NCI-H526 treated with DMSO at 0.1 percent for 48 hours (cell line): ENCODE results near the gene TRAF1.
A peak's percentile ranks its signal among the peaks of the same experiment; 100 is the strongest.

ENCODE experiments used
- DNase-seq: peaks from one replicate; lab custom pipeline; 2025; lab: John Stamatoyannopoulos, UW

The TRAF1 gene

GRCh38 chr9:120940573-120940972 lies 14.0 kb upstream of the TRAF1 start:
- no peak for DNase-seq

GRCh38 chr9:120938851-120939250 lies 12.3 kb upstream of the TRAF1 start:
- no peak for DNase-seq

GRCh38 chr9:120937596-120937995 lies 11.0 kb upstream of the TRAF1 start:
- no peak for DNase-seq

- DNase-seq, result no peak
Measured at GRCh38 chr9:120937127-120937526, 10.5 kb upstream of the TRAF1 start.

DNA sequence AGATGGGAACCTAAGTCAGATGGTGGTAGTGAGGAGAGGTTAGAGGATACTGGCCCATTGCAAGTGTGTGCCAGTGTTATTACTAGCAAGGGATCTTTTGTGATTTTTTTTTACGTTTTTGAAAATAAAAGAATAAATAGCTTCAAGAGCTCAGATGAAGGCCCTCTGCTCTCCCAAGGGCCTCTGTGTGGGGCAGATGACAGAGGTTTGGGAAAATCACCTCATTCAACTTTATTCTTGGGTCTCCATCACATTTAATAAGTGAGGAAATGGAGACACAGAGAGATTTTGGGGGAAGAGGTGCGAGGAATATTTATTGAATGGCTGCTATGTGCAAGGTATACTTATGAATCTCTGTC lies 10.1 kb upstream of the TRAF1 start:
- DNase-seq, result no peak

DNA sequence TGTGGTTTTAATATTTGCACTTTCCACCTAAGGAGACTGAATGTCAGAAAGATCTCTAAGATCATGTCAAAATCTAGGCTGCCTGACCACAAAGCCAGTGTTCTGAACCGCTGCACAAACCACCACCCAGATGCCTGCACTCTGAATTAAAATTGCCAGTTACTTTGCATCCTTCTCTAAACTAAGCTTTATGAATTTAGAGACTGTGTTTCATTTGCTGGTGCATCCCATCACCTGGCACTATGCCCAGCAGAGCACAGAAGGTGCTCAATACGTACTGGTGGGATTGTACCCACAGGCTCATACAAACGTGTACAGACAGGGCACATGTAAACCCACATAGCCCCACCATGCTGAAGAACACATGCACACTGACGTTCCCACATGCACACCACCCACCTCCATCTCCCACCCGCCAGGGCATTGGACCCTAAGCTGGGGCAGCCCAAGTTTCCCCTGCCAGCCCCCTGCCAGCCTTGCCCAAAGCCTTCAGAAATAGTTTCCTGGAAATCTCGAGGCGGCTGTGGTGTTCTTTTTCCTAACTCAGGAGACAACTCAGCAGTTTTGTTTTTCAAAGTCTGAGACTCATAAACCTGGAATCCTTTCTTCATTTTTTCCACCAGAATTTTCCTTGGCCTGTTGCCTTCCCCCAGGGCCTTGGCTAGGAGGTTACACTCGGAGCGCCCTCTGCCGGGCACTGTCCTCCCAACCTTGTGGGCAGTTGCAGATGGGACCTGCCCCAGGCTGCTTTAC lies 9.6 kb upstream of the TRAF1 start:
- peak; percentile 1 for DNase-seq

GRCh38 chr9:120935383-120935857 lies 8.8 kb upstream of the TRAF1 start:
- no peak for DNase-seq

DNA sequence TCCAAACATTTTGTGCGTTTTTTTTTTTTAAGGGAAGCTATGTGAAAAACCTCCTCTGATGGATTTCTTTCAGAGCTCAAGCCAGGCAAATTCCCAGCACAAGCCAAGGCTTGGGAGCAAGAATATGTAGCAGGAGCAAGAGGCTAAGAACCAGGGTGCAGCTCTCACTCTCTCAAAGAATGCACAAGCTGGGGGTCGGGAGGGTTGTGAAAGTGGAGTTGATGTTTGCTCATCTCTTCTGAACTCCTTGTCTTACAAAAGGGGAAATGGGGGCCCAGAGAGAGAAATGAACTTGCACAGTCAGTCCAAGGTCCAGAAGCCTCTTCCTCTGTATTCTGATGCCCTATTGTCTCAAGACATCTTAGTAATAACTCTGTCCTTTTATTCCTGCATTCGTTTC lies 7.7 kb upstream of the TRAF1 start:
- DNase-seq, result no peak

GRCh38 chr9:120933310-120934055 lies 6.9 kb upstream of the TRAF1 start:
- DNase-seq, result no peak

- DNase-seq, result no peak
Measured at GRCh38 chr9:120932086-120932823, 5.7 kb upstream of the TRAF1 start.

DNA sequence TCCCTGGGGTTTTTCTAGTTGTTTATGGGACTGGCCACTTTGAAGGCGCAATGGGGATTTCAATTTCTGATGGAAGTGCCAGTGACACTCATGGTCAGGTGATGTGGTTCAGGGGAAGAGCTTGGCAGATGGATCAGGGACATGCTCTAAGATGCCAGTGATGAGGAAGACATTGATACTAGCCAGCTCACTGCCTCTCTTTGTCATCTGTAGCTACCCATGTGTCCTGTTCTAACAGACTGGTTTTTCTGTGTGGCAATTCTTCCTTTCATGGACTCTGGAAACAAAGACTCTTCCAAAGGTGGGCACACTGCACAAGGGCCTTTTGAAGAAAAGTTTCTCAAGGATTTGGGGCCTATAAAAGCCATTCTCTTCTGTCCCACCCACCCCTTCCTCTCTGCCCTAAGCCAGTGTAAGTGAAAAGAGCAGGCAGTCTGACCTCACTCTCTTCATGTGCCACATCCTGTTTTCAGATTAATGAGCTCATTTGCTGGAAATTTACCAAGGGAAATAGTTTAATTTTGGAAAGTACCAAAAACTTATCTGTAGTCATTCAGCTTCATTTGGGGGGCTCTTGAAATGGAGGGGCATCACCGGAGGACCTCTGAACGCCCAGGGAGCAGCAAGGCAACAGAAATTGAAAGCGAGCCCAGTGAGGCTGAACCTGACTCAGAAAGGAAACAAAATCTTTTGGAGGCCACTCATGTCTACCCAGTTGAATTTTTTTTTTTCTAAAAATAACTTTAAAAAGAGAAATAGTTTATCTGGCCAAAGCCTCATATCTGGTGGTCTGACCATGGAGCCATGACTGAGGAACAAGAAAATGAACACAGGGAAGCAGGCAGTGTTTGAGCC lies 4.9 kb upstream of the TRAF1 start:
- DNase-seq, result no peak

DNA sequence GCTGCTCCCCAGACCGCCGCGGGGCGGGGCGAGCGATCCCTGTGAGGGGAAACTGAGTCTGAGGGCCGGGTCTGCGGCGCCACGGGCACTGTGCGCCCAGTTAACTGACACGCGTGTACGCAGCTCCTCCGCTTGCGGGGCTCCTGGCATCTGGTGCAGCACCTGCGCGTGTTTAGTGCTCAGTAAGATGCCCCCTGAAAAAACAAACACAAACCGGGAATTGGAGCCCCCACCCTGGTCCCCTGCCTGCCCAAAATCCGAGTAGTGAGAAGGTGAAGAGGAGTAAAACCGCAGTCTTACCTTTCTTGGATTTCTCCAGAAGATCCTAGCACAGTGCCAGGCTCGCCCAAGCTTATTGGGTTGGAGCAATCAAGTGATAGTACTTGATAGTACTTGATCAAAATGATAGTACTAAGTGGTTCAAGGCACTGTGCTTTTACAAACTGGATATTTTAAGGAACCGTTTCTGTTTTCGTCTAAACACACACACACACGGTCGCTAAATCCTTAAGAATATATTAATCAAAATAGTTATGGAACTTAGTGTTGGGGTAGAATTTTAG lies 2.7 kb upstream of the TRAF1 start:
- DNase-seq, result no peak

GRCh38 chr9:120928483-120929228 lies 2.1 kb upstream of the TRAF1 start:
- peak; percentile 5 for DNase-seq

DNA sequence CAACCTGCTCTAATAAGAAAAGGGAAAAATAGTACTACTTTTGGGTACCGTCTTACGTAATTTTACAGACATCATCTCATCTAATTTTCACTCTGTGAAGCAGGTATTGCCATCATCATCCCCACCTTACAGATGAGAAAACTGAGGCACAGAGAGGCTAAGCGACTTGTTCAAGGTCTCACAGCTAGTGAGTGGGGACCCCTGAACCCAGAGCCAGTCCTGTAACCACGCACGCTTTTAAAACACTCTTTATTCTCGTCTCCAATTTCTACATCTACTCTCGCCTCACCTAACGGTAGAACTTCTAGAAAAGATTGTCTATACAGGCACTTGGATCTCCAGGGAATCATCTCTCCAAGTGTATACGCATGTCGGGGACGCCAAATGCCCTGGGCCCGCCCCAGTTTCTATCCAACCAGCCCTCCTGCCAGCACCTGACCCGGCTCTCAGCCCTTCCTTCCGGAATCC lies 1.5 kb upstream of the TRAF1 start:
- DNase-seq, result no peak

DNA sequence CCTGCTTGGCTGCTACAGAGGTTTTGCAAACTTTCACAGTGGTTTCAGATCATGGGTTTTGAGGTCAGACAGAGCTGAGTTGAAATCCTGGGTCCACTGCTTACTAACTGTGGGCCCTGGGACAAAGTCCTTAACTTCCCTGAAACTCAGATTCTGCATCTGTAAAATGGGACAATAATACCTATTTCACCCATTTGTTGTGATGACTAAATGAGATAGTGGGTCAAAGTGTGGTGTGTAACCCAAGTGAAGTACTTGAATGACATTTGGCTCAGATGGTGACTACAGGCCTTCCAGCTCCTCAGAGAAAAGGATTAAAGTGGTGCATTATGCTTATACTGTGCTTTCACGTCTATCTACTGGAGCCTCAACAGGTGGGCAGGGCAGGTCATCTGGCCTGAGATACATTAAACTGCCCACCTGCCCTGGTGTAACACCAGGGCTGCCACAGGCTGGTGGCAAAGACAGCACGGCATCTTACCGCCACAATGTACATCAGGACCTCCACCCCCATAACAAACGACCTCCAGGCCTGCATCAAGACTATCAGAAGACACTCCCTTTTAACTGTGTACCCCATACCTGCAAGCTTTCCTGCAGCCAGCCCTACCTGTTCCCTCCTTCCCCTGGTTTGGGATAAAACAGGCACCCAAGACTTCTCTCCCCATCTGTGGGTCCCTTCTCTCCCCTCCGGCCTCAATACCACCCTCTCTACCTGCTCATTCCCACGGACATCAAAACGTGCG lies 846 bp upstream of the TRAF1 start:
- DNase-seq, result no peak

- DNase-seq, result no peak
Measured at GRCh38 chr9:120925535-120926396, 830 bp downstream of the TRAF1 start.

- DNase-seq, result no peak
Measured at GRCh38 chr9:120924698-120925534, 1.7 kb downstream of the TRAF1 start.
